HepG2 (cell line): ENCODE measurements around the gene MED9. TPM values are rescaled to one million over a fixed set of nuclear protein-coding genes. Genes with fewer than 3 reads are reported as not detected.

Source experiments
- CCDC6 ChIP-seq: sonication (generic); formaldehyde crosslinking; IDR thresholded peaks from 2 replicates; pipeline ENCODE4 v1.8.1; 2022; ENCODE audit warnings: mild to moderate bottlenecking, missing genetic modification reagents, moderate library complexity
- CENPT ChIP-seq: sonication (generic); formaldehyde crosslinking; IDR thresholded peaks from 2 replicates; pipeline ENCODE4 v1.8.0; 2022; ENCODE audit warnings: low read depth, mild to moderate bottlenecking, moderate library complexity, missing genetic modification reagents
- ELK4 ChIP-seq: sonication (generic); formaldehyde crosslinking; IDR thresholded peaks from 2 replicates; pipeline ENCODE4 v1.9.0; 2021; ENCODE audit warnings: missing genetic modification reagents, borderline replicate concordance
- FOXA1 ChIP-seq, 2 experiments: fragments of 450-650 bp in 1 of 2; sonication (generic) in 1 of 2; formaldehyde crosslinking in 1 of 2; IDR thresholded peaks; 2 replicates each; pipeline versions ENCODE4 v1.4.0 to v1.6.1; 2016 to 2020; ENCODE audit warnings: missing genetic modification reagents in 1 of 2
- HNF1A ChIP-seq, 2 experiments: sonication (generic) in 1 of 2; formaldehyde crosslinking in 1 of 2; IDR thresholded peaks; 2 replicates each; pipeline versions ENCODE4 v1.4.0 to v1.6.1; 2016 to 2020; ENCODE audit warnings: borderline replicate concordance in 1 of 2, low read depth in 1 of 2, mild to moderate bottlenecking in 1 of 2, missing genetic modification reagents in 1 of 2
- IKZF4 ChIP-seq: sonication (generic); formaldehyde crosslinking; IDR thresholded peaks from 2 replicates; pipeline ENCODE4 v1.5.1; 2020; ENCODE audit warnings: borderline replicate concordance, mild to moderate bottlenecking, low read depth, missing genetic modification reagents; ENCODE audit errors: not compliant biosample characterization
- KMT2A ChIP-seq: sonication (generic); formaldehyde crosslinking; IDR thresholded peaks from 2 replicates; pipeline ENCODE4 v1.4.0; 2020; ENCODE audit warnings: missing genetic modification reagents
- MTA1 ChIP-seq: sonication (generic); formaldehyde crosslinking; IDR thresholded peaks from 2 replicates; pipeline ENCODE4 v1.4.0; 2020; ENCODE audit warnings: missing genetic modification reagents, mild to moderate bottlenecking, borderline replicate concordance
- MYPOP ChIP-seq: sonication (generic); formaldehyde crosslinking; IDR thresholded peaks from 2 replicates; pipeline ENCODE4 v1.8.1; 2023; ENCODE audit warnings: mild to moderate bottlenecking, moderate library complexity, missing genetic modification reagents
- NAIF1 ChIP-seq: sonication (generic); formaldehyde crosslinking; IDR thresholded peaks from 2 replicates; pipeline ENCODE4 v1.5.0; 2020; ENCODE audit warnings: mild to moderate bottlenecking, missing genetic modification reagents, borderline replicate concordance
- SAP130 ChIP-seq: IDR thresholded peaks from 2 replicates; pipeline ENCODE4 v1.6.1; 2016; ENCODE audit warnings: low read depth
- ZBTB46 ChIP-seq: sonication (generic); formaldehyde crosslinking; IDR thresholded peaks from 2 replicates; pipeline ENCODE4 v1.4.0; 2020; ENCODE audit warnings: mild to moderate bottlenecking, missing genetic modification reagents, borderline replicate concordance
- ZNF12 ChIP-seq: sonication (generic); formaldehyde crosslinking; IDR thresholded peaks from 2 replicates; pipeline ENCODE4 v1.5.0; 2020; ENCODE audit warnings: missing genetic modification reagents
- ZNF20 ChIP-seq: sonication (generic); formaldehyde crosslinking; IDR thresholded peaks from 2 replicates; pipeline ENCODE4 v1.4.0; 2020; ENCODE audit warnings: mild to moderate bottlenecking, moderate library complexity, missing genetic modification reagents
- ZNF264 ChIP-seq: sonication (generic); formaldehyde crosslinking; IDR thresholded peaks from 2 replicates; pipeline ENCODE4 v1.4.0; 2020; ENCODE audit warnings: missing genetic modification reagents
- ZNF563 ChIP-seq: sonication (generic); formaldehyde crosslinking; IDR thresholded peaks from 2 replicates; pipeline ENCODE4 v1.8.0; 2022; ENCODE audit warnings: mild to moderate bottlenecking, moderate library complexity, missing genetic modification reagents
- ZNF672 ChIP-seq: sonication (generic); formaldehyde crosslinking; IDR thresholded peaks from 2 replicates; pipeline ENCODE4 v1.8.1; 2022; ENCODE audit warnings: missing genetic modification reagents
- ZNF740 ChIP-seq: sonication (generic); formaldehyde crosslinking; IDR thresholded peaks from 2 replicates; pipeline ENCODE4 v1.4.0; 2020; ENCODE audit warnings: missing genetic modification reagents
- ZNF776 ChIP-seq: sonication (generic); formaldehyde crosslinking; IDR thresholded peaks from 2 replicates; pipeline ENCODE4 v1.4.0; 2020; ENCODE audit warnings: mild to moderate bottlenecking, missing genetic modification reagents
- ZNF879 ChIP-seq: sonication (generic); formaldehyde crosslinking; IDR thresholded peaks from 2 replicates; pipeline ENCODE4 v1.8.1; 2023; ENCODE audit warnings: missing genetic modification reagents
- polyA plus RNA-seq, 8 experiments: library from polyadenylated mRNA; depleted of rRNA in 3 of 8; stranded (reverse) in 7 of 8; unstranded in 1 of 8; fragments of >200 nt; fragmentation: Illumina TruSeq in 4 of 8; extraction: Trizol in 4 of 8; gene quantifications; 2 replicates each; pipeline versions ENCODE4 v1.2.1 to v1.2.3, GENCODE V29; 2011 to 2016; ENCODE audit warnings: low read depth in 4 of 8, missing spikeins in 1 of 8, mixed read lengths in 1 of 8; ENCODE audit not compliant: insufficient read depth in 1 of 8
- total RNA-seq, 5 experiments: library from RNA; depleted of rRNA; stranded (reverse); fragments of >200 nt; fragmentation: Illumina TruSeq; extraction: Trizol; gene quantifications; 2 replicates each; pipeline ENCODE4 v1.2.3, GENCODE V29; 2016; ENCODE audit warnings: low read depth in 1 of 5

The MED9 gene
- total and polyA plus RNA-seq, 2 of the 13 experiments (the other 11 are each of a cell fraction or from before 2014, with no cell fraction given) = 11.9 to 15.1 TPM

GRCh38 chr17:17533901-17534441 lies 57.2 kb downstream of the MED9 start (continued):
- peak; percentile 68; the same call in 1 of the 2 replicates for TF ChIP-seq HNF1A (IDR thresholded peaks at IDR 0.05; ENCODE audit: low read depth)
- TF ChIP-seq HNF1A (CRISPR knock-in tag; IDR thresholded peaks at IDR 0.05; ENCODE audit: borderline replicate concordance) = peak; percentile 89; the same call in 1 of the 2 replicates
- no peak for TF ChIP-seq ZNF776
- TF ChIP-seq ZNF264 (CRISPR knock-in tag) = peak; percentile 91
- peak; percentile 97 for TF ChIP-seq SAP130 (CRISPR knock-in tag)
- TF ChIP-seq ZNF12 (CRISPR knock-in tag) = peak; percentile 74; the same call in 1 of the 2 replicates
- TF ChIP-seq ZNF740 (CRISPR knock-in tag) = no peak
- TF ChIP-seq CCDC6 (CRISPR knock-in tag) = no peak; the same call in none of the 2 replicates
- peak; percentile 100 for TF ChIP-seq FOXA1 (IDR thresholded peaks at IDR 0.05)
- peak; percentile 100 for TF ChIP-seq FOXA1 (CRISPR knock-in tag; IDR thresholded peaks at IDR 0.05)
- no peak for TF ChIP-seq ELK4 (CRISPR knock-in tag)
- TF ChIP-seq ZBTB46 (CRISPR knock-in tag) = no peak
- TF ChIP-seq MYPOP (CRISPR knock-in tag) = peak; percentile 71; the same call in 1 of the 2 replicates
- no peak; the same call in 1 of the 2 replicates for TF ChIP-seq MTA1 (CRISPR knock-in tag)
- TF ChIP-seq NAIF1 (CRISPR knock-in tag) = no peak
- no peak for TF ChIP-seq ZNF20 (CRISPR knock-in tag)
- no peak for TF ChIP-seq CENPT (CRISPR knock-in tag)
- no peak for TF ChIP-seq KMT2A
- TF ChIP-seq ZNF563 = 0 out of 2 replicates have a peak, but pooled peaks have one; percentile 51
- no peak for TF ChIP-seq ZNF879 (CRISPR knock-in tag)
- TF ChIP-seq ZNF672 = no peak
- peak; percentile 24 for TF ChIP-seq IKZF4 (CRISPR knock-in tag)
